ENCODE data around the gene TEX10. TPM values are rescaled to one million over a fixed set of nuclear protein-coding genes. Genes with fewer than 3 reads are reported as not detected.

The TEX10 gene
- total RNA-seq, 1 donor, result 29.3 TPM

DNA sequence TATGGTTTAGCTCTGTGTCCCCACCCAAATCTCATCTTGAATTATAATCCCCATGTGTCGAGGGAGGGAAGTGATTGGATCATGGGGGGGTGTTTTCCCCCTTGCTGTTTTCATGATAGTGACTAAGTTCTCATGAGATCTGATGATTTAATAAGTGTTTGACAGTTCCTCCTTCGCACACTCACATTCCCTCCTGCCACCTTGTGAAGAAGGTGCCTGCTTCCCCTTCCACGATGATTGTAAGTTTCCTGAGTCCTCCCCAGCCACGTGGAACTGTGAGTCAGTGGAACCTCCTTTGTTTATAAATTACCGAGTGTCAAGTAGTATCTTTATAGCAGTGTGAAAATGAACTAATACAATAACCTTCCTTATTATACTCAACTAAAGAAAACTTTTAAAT lies 24.3 kb upstream of the TEX10 start:
- no peak for DNase-seq (ENCODE audit: insufficient read length, low spot score, missing footprints)
- H3K36me3 ChIP-seq (ENCODE audit: insufficient read depth, low read length), result no peaks in the 10 kb centered on the region
- no peaks in the 10 kb centered on the region for H3K27me3 ChIP-seq (ENCODE audit: insufficient read depth, low read length)
- no peaks in the 10 kb centered on the region for H3K79me2 ChIP-seq (ENCODE audit: insufficient read depth, low read length)
- H3K4me1 ChIP-seq (ENCODE audit: insufficient read depth, low read length), result peaks cover 13% of the 10 kb centered on the region
- no peaks in the 10 kb centered on the region for H3K9me3 ChIP-seq (ENCODE audit: low read depth, low read length)
- H3K4me3 ChIP-seq (ENCODE audit: insufficient read depth, low read length), result no peak overlapping the region
- no peak overlapping the region for H2AFZ ChIP-seq (ENCODE audit: low read length)
- no peak overlapping the region for H3K4me2 ChIP-seq (ENCODE audit: insufficient read depth, low read length)
- TF ChIP-seq, protein P1, sequence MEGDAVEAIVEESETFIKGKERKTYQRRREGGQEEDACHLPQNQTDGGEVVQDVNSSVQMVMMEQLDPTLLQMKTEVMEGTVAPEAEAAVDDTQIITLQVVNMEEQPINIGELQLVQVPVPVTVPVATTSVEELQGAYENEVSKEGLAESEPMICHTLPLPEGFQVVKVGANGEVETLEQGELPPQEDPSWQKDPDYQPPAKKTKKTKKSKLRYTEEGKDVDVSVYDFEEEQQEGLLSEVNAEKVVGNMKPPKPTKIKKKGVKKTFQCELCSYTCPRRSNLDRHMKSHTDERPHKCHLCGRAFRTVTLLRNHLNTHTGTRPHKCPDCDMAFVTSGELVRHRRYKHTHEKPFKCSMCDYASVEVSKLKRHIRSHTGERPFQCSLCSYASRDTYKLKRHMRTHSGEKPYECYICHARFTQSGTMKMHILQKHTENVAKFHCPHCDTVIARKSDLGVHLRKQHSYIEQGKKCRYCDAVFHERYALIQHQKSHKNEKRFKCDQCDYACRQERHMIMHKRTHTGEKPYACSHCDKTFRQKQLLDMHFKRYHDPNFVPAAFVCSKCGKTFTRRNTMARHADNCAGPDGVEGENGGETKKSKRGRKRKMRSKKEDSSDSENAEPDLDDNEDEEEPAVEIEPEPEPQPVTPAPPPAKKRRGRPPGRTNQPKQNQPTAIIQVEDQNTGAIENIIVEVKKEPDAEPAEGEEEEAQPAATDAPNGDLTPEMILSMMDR (IDR thresholded peaks at IDR 0.05; ENCODE audit: extremely low read depth, low read depth, low read length), result no peak
- H3K27ac ChIP-seq (ENCODE audit: low read depth, low read length), result no peak overlapping the region
- no peaks in the 10 kb centered on the region for H4K20me1 ChIP-seq (ENCODE audit: insufficient read depth, low read length)

DNA sequence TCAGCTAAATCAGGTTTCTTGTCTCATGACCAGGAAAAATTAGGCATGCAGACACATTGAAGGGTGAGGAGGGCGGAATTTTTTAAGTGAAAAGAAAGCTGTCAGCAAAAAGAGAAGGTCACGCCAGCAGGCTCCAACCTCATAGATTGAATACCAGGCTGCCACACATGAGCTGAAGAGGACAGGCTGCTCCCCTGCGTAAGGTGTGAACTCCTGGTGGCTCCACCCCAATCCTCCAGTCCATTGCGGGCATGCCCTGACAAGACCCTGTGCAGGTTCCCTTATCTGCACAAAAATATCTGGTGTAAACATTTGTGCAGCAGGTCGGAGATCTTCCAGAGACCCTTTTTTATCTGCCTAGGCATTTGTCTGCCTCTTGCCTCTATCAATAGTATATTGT lies 22.9 kb upstream of the TEX10 start:
- H3K4me1 ChIP-seq (ENCODE audit: insufficient read depth, low read length), result peaks cover 13% of the 10 kb centered on the region
- no peak for DNase-seq (ENCODE audit: insufficient read length, low spot score, missing footprints)
- H3K4me3 ChIP-seq (ENCODE audit: insufficient read depth, low read length), result no peak overlapping the region
- no peaks in the 10 kb centered on the region for H4K20me1 ChIP-seq (ENCODE audit: insufficient read depth, low read length)
- H3K4me2 ChIP-seq (ENCODE audit: insufficient read depth, low read length), result no peak overlapping the region
- no peaks in the 10 kb centered on the region for H3K79me2 ChIP-seq (ENCODE audit: insufficient read depth, low read length)
- H3K27me3 ChIP-seq (ENCODE audit: insufficient read depth, low read length), result no peaks in the 10 kb centered on the region
- no peak overlapping the region for H2AFZ ChIP-seq (ENCODE audit: low read length)
- no peak overlapping the region for H3K27ac ChIP-seq (ENCODE audit: low read depth, low read length)
- no peaks in the 10 kb centered on the region for H3K9me3 ChIP-seq (ENCODE audit: low read depth, low read length)
- no peaks in the 10 kb centered on the region for H3K36me3 ChIP-seq (ENCODE audit: insufficient read depth, low read length)
- TF ChIP-seq, protein P1 (IDR thresholded peaks at IDR 0.05; ENCODE audit: extremely low read depth, low read depth, low read length), result no peak

DNA sequence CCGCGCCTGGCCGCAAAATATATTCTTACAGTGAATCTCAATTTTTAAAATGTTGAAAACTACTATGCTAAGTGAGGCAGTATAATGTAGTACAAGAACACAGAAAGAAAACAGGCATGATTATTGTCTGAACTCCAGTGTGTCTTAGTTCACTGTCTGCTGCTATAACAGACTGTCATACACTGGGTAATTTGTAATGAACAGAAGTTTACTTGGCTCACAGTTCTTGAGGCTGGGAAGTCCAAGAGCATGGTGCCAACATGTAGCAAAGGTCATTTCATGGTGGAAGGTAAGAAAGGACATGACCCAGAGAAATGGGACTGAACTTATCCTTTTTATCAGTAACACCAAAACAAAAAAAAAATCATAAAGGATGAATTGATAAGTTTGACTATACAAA lies 19.9 kb upstream of the TEX10 start:
- no peaks in the 10 kb centered on the region for H3K79me2 ChIP-seq (ENCODE audit: insufficient read depth, low read length)
- no peaks in the 10 kb centered on the region for H3K27me3 ChIP-seq (ENCODE audit: insufficient read depth, low read length)
- H3K4me3 ChIP-seq (ENCODE audit: insufficient read depth, low read length), result no peak overlapping the region
- no peaks in the 10 kb centered on the region for H4K20me1 ChIP-seq (ENCODE audit: insufficient read depth, low read length)
- H3K4me1 ChIP-seq (ENCODE audit: insufficient read depth, low read length), result no peaks in the 10 kb centered on the region
- no peak overlapping the region for H3K4me2 ChIP-seq (ENCODE audit: insufficient read depth, low read length)
- H3K36me3 ChIP-seq (ENCODE audit: insufficient read depth, low read length), result no peaks in the 10 kb centered on the region
- no peaks in the 10 kb centered on the region for H3K9me3 ChIP-seq (ENCODE audit: low read depth, low read length)
- H2AFZ ChIP-seq (ENCODE audit: low read length), result no peak overlapping the region
- no peak overlapping the region for H3K27ac ChIP-seq (ENCODE audit: low read depth, low read length)
- no peak for DNase-seq (ENCODE audit: insufficient read length, low spot score, missing footprints)
- TF ChIP-seq, protein P1 (IDR thresholded peaks at IDR 0.05; ENCODE audit: extremely low read depth, low read depth, low read length), result no peak

DNA sequence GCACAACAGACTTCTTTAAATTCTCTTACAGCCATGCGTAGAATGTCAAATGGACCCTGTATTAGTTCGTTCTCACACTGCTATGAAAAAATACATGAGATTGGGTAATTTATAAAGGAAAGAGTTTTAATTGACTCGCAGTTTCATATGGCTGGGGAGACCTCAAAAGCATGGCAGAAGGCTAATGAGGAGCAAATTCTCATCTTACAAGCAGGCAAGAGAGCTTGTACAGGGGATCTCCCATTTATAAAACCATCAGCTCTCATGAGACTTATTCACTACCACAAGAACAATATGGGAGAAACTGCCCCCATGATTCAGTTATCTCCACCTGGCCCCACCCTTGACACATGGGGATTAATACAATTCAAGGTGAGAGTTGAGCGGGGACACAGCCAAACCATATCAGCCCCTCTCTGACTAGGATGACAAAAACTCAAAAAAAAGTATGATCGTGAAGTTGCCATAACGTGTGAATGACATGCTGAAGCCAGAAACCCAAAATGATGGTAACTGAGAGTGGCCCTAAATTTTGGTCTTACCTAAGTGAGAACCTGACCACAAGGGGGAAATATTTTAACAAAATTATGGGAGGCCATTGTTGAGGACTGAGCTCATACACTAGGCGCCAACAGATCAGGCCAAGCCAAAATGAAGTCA lies 17.5 kb upstream of the TEX10 start:
- Histone ChIP-seq H3K36me3 (ENCODE audit: insufficient read depth, low read length) (no peaks in the 10 kb centered on the region), H3K27me3 (ENCODE audit: insufficient read depth, low read length) (no peaks in the 10 kb centered on the region), H3K4me2 (ENCODE audit: insufficient read depth, low read length) (no peak overlapping the region), H3K79me2 (ENCODE audit: insufficient read depth, low read length) (no peaks in the 10 kb centered on the region), H3K27ac (ENCODE audit: low read depth, low read length) (no peak overlapping the region), H3K4me3 (ENCODE audit: insufficient read depth, low read length) (no peak overlapping the region), H3K4me1 (ENCODE audit: insufficient read depth, low read length) (no peaks in the 10 kb centered on the region), H2AFZ (ENCODE audit: low read length) (no peak overlapping the region), H3K9me3 (ENCODE audit: low read depth, low read length) (no peaks in the 10 kb centered on the region), H4K20me1 (ENCODE audit: insufficient read depth, low read length) (no peaks in the 10 kb centered on the region)
- TF ChIP-seq, protein P1 (IDR thresholded peaks at IDR 0.05; ENCODE audit: extremely low read depth, low read depth, low read length), result no peak
- DNase-seq (ENCODE audit: insufficient read length, low spot score, missing footprints), result no peak
